HG02588 (cell line): Measurements from ENCODE around the gene IFT43.
"Not testable (repeated sequence)": the region's sequence is repeated elsewhere in the genome, so short reads cannot be mapped to it uniquely, and the experiment has no call there.

Experiments used
- ATAC-seq: cut with Tn5 transposase; IDR thresholded peaks from one replicate; pipeline ENCODE4 v1.9.1; 2021; ENCODE audit warnings: mild to moderate bottlenecking, moderate library complexity; ENCODE audit not compliant: unreplicated experiment

The IFT43 gene

DNA sequence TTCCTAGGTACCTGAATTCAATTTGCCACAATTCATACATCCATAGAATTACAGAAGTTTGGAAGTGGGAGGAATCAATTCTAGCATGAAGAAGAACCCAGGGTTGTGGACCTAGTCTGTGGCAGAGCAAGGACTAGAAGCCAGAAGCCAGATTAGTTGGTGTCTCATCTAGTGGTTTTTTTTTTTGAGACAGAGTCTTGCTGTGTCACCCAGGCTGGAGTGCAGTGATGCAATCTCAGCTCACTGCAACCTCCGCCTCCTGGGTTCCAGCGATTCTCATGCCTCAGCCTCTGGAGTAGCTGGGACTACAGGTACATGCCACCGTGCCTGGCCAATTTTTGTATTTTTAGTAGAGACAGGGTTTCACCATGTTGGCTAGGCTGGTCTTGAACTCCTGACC is 24.1 kb downstream of the IFT43 start:
- ATAC-seq, result not testable (repeated sequence)

DNA sequence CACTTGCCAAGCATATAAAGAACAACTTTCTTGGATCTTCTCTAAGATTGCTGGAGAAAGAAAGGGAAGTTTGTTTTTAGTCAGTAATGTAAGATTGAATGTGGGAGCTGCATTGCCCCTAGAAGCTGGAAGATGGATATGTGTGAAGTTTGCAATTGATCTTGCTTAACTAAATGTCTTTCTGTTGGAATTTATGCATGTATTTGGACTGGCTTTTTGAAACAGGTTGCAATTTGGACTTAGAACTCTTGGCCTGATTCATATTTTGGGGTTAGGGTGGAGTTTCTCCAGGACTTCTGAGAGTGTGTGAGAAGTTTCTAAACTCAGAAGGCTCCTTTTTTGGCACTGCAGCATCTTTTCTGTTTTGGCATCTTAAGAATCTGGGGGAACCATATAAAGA is 26.4 kb downstream of the IFT43 start:
- no peak for ATAC-seq

DNA sequence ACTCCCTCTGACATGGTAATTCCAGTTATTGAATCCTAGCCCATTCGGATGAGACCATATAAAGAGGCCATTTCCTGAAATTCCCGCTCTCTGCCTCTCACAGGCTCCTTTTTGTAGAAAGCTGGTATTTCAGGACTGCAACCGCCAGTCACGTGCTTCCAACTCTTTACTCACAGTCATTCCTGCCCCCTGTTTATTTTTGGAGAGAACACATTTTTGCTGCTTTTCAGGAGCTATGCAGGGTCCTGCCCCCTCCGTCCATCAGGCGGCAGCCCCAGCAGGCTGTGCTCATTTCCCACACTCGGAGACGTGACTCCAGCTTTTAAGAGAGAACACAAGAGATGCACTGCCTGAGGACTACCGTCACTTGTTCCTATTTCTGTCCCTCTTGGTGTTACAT is 26.8 kb downstream of the IFT43 start:
- ATAC-seq, result no peak

DNA sequence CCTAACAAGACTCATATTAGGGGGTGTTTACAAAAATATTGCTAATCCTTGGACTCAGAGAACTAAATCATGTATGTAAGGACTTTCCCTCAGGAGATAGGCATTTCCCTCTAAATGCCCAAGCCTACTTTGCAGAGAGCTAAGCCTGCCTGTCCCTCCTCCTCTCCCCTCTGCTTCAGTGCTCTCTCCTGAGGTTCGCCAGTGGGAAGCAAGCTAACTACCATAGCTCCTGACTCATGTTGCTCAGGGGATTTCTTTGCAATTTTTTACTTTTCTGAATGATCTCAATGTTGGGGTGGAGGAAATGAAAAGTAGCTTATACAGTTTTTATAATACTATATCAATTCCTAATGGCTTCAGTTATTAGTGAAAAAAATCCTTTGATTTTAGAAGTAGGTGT is 29.6 kb downstream of the IFT43 start:
- ATAC-seq, result no peak

DNA sequence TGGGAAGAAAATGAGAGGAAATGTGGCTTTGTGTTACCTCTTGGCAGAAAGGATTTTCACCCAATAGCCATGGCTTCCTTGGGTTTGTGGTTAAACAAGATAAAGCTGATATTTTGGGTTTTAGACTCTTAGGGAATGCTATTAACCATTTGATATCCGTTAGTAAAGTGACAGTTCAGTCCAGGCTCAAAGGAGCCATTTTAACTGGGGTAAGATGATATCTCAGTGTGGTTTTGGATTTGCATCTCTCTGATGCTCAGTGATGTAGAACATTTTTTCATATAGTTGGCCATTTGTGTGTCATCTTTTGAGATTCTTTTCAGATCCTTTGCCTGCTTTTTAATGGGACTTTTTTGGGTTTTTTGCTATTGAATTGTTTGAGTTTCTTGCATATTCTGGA is 30.1 kb downstream of the IFT43 start:
- no peak for ATAC-seq

DNA sequence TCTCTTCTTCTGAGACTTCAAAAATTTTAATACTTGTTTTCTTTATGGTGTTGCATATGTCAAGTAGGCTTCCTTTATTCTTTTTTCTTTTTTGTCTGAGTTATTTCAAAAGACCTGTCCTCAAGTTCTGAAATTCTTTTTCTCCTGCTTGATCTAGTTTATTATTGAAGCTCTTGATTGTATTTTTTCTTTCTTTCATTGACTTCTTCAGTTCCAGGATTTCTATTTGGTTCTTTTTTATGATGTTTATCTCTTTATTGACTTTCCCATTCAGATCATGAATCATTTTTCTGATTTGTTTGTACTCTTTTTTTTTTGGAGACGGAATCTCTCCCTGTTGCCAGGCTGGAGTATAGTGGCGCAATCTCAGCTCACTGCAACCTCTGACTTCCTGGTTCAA is 34.1 kb downstream of the IFT43 start:
- ATAC-seq, result no peak

DNA sequence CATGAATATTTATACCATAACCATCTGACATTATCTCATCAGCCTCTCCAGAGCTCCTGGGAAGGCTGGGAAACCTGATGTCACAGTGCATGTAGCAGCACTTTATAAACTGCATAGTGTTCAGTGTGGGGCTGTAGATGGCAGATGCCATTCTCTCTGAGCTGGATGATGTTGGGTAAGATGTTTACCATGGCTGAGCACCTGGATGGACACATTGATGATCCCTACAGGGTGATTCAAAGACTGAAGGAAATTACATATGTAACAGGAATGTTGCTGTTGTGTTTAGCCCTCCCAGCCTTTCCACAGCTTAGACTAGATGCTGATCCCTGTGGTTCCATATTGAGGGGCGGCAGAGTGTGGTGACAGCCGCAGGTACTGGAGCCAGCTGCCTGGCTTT is 37.4 kb downstream of the IFT43 start:
- no peak for ATAC-seq

DNA sequence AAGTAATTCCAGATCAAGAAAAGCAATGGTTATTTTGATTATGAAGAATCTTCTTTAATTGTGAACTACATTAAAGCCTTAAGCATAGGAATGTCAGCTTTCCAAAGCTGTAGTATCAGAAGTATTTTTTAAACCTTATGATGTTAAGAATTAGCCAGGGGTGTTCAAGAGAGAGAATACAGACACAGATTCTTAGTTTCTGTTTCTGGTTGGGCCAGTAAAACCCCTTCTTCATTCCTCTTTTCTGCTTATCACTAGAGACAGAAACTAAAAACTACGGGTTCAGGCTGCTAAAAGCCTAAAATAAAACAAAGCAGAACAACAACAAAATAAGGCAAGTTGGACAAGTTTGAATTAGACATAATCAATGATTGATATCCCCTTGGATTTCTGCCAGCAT is 38.2 kb downstream of the IFT43 start:
- ATAC-seq, result no peak

DNA sequence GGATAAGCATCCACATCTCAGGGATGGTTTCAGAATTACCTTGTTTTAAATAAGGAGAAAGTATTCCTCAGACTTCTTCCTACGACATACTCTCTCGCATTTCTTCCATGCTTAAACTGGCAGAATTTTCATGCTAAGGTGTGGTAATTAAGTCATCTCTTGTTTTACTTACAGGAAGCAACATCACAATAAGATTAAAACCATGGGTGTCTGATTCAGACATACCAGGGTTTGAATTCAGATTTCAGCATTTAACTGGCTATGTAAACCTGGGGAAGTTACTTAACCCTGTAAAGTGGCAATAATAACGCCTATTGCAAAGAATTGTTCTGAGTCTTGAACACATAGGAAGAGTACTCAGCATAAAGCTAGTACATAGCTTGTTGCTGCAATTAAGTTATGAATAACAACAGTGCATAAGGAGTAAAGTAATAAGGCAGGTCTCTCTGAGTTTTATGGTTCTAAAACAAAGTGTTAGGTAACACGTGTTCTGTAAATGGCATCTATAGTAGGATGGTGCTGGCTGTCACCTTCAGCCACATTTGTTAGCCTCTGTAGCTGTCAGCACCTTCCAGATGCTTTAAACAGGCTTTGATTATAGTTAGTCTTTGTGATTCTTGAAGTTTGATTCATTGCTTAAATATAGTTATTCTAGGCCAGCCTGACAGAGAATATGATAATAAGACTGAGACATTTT is 38.8 kb downstream of the IFT43 start:
- no peak for ATAC-seq

DNA sequence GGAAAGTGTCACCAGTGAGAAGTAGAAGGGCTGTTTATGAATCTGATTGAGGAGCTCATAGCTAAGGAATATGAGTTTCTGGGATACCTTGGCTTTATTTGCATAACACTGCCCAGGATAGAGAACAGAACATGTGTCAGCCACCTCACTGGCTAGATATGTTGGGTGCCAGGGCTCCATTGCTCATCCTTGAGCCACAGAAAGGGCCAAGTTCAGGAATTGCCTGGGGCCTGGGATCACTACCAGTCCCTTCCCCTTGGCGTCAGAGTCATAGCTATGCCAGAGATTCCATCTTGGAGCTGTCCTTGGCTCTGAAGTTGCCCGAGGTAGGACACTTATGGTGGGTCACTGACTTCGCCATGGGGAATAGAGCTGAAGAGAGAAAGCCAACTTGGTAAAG is 49.0 kb downstream of the IFT43 start:
- ATAC-seq, result no peak

DNA sequence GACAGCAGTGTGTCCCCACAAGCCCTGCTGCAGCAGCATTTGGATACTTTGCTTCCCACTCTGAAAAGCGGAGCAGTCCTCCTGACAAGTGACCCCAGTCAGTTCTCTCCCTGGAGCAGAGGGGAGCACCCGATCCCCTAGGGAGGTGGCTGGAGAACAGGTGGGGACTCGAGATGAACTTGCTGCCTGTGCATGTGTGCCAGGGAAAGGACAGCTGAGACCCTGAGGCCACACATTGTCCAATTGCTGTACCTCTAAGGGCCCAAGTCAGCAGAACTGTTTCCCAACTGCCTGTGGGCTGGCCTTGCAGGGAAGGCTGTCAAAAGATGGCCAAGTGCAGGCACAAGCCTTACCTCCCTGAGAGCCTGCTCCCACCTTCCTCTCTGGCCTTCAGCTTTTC is 55.1 kb downstream of the IFT43 start:
- no peak for ATAC-seq

DNA sequence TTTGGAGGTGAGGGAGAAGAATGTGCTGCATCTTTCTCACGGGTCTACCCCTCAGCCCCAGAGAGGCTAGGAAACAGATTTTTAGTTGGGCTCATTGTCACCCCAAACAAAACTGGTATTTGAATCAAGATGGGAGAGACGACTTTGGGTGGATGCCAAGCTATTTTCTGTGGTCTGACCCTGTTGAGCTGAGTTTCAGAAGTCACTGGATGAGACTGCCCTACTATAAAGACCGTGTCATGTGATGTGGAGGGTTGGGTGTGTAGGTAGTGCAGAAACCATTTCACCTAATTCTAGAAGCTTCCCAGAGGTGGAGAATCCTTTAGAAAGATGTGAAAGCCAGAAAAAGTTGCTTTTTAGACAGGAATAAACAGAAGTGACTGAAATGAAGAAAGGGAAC is 60.2 kb downstream of the IFT43 start:
- no peak for ATAC-seq

DNA sequence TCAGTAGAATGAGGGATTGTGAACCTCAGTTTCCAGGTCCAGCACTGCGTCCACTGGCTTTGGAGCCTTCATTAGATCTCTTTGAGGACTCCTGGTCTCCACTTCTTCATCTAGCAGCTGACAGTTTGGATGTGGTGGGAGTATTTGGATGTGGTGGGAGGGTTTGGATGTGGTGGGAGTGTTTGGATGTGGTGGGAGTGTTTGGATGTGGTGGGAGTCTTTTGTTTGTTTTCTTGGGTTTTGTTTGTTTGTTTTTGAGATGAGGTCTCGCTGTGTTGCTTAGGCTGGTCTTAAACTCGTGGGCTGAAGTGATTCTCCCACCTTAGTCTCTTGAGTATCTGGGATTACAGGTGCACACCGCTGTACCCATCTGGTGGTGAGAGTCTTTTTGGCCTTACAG is 64.7 kb downstream of the IFT43 start:
- ATAC-seq, result no peak

DNA sequence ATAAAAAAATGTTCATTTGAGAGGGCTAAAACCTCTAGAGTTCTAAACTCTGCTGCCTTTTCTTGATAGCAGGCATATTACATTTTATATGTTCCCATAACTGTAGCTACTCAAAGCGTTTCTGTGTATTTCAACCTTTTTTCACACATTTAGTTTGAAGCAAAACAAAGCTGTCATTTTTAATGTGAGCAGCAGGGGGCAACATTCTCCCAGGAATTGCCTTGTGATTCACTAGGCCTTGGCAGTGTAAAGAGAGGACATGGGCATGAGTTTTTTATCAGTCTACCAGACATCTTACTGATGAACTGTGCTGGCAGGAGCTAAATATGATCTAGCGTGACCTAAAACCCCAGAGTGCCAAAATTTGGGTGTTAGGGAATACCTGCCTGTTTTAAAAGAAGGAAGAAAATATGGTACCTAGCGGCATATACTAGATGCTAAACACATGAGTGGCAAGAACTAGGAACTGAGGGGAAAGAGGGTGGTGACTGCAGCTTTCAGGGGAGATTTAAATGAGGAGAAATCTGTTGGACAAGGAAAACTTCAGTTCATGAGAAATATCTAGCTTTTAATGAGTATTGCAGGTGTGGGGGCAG is 65.3 kb downstream of the IFT43 start:
- ATAC-seq, result no peak

DNA sequence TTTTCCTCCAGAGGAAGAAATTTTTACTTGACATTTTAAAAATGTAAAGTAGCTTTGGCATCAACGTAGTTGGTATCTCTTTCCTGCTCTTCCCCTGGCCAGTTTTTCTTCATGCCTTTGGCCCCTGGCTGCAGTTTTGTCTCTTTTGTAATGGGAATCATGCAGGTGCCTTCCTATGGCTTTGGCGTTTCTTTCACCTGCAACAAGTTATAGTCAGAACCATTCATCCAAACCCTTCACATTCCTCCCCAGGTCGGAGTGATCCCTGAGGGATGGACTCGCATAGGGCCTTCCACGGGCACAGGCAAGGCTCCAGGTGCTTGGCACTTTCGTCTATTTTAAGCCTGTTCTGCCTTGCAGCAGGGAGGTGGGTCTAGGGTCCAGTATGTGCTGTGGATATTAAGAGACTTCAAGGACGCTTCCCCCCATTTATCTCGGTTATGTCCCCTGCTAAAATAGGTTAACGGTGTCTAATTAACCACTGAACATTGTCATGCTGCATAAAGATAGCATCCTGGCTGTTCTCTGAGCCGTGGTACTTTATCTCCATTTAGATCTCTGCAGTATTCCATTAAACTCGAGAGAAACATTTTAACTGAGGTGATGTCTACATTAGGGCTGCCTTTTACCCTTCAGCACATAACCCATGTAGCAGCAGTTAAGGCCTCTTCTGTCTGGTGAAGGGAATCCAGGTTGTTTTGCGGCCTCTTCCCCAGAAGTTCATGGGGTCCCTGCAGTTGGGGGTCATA is 66.3 kb downstream of the IFT43 start:
- ATAC-seq, result no peak

DNA sequence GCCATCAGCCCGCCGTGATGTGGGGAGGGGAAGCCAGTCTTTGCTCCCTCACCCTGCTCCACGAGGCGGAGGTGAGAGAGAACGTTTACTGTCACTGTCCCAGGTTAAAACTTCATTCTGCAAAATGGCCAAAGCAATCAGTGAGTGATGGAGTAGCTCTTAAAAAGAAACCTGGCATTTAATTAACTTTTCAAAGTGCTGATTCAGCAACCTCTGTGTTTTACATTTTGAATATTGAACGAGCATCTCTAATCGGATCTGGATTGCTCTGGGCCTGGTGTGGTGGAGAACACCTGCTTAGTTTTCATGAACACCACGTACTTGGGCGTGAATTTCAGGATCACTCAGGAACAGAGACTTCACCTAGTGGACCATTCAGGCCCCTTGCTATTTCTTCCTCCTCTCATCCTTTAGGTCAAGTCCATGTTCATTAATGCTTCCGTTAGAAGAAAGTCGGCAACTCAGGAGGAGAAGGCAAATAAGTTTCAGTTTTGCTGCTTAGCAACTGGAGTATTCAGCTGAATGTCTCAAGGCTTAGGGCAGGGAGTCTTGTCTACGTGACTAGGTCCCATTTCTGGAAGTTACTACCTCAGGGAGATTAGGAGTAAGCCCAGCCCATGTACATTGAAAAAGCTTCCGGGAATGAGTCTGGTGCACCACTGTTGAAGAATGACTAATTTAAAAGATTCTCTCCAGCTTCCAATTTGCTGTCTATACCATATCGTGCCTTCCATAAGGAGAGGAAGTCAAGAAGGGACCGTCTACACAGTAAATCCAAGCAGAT is 68.2 kb downstream of the IFT43 start:
- ATAC-seq, result no peak

DNA sequence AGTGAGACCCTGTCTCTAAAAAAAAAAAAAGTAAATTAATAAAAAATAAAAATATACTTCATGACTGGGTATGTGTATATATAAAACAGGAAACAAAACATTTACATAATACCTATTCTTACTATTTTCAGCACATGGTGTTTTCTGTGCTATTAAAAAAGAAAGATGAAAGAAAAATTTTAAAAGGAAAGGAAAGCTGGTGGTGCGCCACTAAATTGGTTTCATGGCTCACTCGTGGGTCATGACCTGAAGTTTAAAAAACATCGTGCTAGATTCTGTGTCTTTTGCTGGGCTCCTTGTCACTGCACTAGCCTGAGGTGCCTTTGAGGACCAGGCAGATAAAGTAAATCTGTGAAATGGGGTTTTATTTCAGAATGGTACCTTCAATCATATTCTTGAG is 69.8 kb downstream of the IFT43 start:
- no peak for ATAC-seq

DNA sequence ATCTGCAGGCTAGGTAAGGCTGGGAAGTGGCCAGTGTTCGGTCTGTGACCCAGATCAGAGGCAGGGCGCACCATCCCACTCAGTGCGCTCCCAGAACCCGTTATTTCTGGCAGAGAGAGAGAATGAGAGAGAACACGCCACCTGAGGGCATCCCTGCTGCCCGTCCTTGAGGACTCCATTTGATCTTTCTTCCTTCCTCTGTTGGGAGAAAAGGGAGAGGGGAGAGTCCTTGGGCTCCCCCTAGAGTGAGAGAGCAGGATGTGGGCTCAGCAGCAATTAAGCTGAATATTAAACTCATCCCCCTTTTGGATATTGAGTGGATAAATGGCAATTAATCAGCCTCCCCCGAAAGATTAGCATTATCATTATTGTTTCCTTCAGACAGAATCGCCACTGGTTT is 70.6 kb downstream of the IFT43 start:
- no peak for ATAC-seq

DNA sequence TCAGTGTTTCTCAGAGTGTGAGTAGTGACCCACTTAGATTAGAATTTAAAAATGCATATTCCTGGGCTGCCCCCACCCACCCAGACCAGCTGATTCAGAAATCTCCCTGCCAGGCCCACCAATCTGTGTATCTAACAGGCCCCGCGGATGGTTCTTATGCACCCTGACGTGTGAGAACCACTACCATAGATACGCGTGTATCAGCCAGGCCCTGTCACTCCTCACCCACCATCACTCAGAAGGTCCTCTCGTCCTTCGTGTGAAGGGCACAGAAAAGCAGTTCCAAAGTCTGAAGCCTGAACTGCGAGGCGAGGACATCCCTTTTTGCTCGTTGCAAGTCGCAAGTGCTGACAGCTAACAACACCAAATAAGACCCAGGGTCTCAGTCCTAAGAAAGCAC is 72.4 kb downstream of the IFT43 start:
- ATAC-seq, result no peak

DNA sequence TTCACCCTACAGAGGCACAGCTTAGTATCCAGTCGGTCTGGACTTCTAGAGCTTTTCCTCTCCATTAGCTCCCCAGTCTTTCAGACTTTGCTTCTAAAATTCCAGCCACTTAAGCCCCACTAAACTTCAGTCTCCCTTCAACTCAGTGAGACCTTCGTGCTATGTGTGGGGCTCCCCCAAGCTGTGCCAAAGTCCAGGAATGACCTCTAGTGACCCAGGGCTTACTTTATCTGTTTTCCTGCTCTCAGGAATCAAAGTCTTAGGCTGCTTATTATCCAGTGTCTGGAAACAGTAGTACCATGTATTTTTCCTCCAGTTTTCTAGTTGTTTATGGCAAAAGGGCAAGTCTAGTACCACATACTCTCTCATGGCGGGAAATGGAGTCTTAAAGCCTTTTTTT is 77.8 kb downstream of the IFT43 start:
- no peak for ATAC-seq

DNA sequence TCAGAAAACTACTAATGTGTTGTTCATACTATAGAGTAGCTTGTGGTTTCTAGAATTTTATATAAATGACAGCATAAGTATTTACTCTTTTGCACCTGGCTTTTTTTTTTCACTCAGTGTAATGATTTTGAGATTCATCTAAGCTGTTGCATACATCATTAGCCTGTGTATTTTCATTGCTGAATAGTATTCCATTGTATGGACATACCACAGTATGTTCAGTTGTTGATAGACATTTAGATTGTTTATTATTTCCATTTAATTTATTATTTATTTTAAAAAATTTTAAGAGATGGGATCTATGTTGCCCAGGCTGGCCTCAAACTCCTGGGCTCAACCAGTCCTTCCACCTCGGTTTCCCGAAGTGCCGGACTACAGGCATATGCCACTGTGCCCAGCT is 80.0 kb downstream of the IFT43 start:
- ATAC-seq, result no peak

DNA sequence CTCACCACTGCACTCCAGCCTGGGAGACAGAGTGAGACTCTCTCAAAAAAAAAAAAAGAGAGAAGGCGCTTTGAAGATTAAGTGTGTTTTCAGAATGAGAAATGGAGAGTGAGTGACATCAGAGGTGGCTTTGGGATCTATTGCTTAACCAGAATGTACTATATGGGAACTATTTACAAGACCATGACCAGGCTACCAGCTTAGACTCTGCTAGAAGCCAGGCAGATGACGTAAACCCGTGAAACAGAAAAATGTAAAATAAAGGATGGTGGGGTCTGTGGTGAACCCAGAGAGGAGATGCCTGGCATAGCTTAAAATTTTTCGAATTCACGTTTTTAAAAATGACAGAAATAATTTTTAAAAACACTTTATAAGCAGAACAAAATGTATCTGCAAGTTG is 82.0 kb downstream of the IFT43 start:
- ATAC-seq, result no peak
